HepG2 (cell line): ENCODE measurements around the gene FAF1. TPM values are rescaled to one million over a fixed set of nuclear protein-coding genes. Genes with fewer than 3 reads are reported as not detected.

Experiments used
- ATAC-seq: fragments of 200-7000 bp; cut with Tn5 transposase; 3 replicates; pipeline ENCODE4 v1.9.1; 2020; ENCODE audit warnings: mild to moderate bottlenecking, moderate library complexity
- BruUV-seq: library from RNA; stranded (reverse); fragments of 400-500 nt; replicated peaks from 2 replicates; lab custom pipeline; 2021; lab: Mats Ljungman, UMichigan
- CTCF ChIA-PET: fragments of 300-600 bp; formaldehyde crosslinking; extraction: SDS; loops from one replicate; lab custom pipeline; 2021; ENCODE audit warnings: low total read pairs, inconsistent platforms, low intra/inter-chr PET ratio; lab: Yijun Ruan, JAX
- POLR2A ChIA-PET: fragments of 350-600 bp; sonication (Branson Sonifier 250); formaldehyde crosslinking; loops from one replicate; lab custom pipeline; 2020; ENCODE audit warnings: antibody characterized with exemption, inconsistent platforms; lab: Yijun Ruan, JAX
- DNase-seq: peaks from one replicate; pipeline ENCODE4 v3.0.0-alpha.2; 2015; ENCODE audit warnings: low spot score
- FAIRE-seq: peaks from 3 replicates; lab custom pipeline; 2011; peaks lifted over from hg19 to GRCh38; lab: Jason Lieb, UNC
- H2AFZ ChIP-seq: one replicate; pipeline ENCODE4 v1.6.1; 2011; ENCODE audit warnings: low read length, inconsistent platforms
- H3K27ac ChIP-seq: fragments of 300-600 bp; 3 replicates; pipeline ENCODE4 v1.8.0; 2011; ENCODE audit warnings: mixed run types, mild to moderate bottlenecking, mixed read lengths, low read length, inconsistent platforms; ENCODE audit not compliant: insufficient read depth; ENCODE audit errors: extremely low read length
- H3K27me3 ChIP-seq, 2 experiments: fragments of 200-600 bp in 1 of 2; 2 replicates in 1 of 2; 3 replicates in 1 of 2; pipeline versions ENCODE4 v1.6.0 to v1.8.0; 2011; ENCODE audit warnings: low read length in 2 of 2, mild to moderate bottlenecking in 2 of 2, moderate library complexity in 2 of 2, inconsistent platforms in 1 of 2; ENCODE audit not compliant: insufficient read depth in 2 of 2, control insufficient read depth in 1 of 2
- H3K36me3 ChIP-seq, 2 experiments: fragments of 200-600 bp in 1 of 2; replicated peaks in 1 of 2; 2 replicates in 1 of 2; 3 replicates in 1 of 2; pipeline versions ENCODE4 v1.5.1 to v1.8.0; 2011; ENCODE audit warnings: low read length in 2 of 2, inconsistent platforms in 1 of 2; ENCODE audit not compliant: insufficient read depth in 2 of 2, control insufficient read depth in 1 of 2
- H3K4me1 ChIP-seq: 2 replicates; pipeline ENCODE4 v1.5.1; 2012; ENCODE audit warnings: low read length, inconsistent platforms; ENCODE audit not compliant: insufficient read depth
- H3K4me2 ChIP-seq: 2 replicates; pipeline ENCODE4 v1.6.0; 2011; ENCODE audit warnings: low read depth, low read length, inconsistent platforms
- H3K4me3 ChIP-seq, 3 experiments: fragments of 200-600 bp in 1 of 3; sonication (generic), shearing (Covaris generic) in 1 of 3; replicated peaks in 1 of 3; 2 replicates each; pipeline ENCODE4 v1.5.1; 2011 to 2016; ENCODE audit warnings: low read length in 3 of 3, inconsistent platforms in 2 of 3, low read depth in 2 of 3, mild to moderate bottlenecking in 2 of 3, control low read depth in 1 of 3, mixed read lengths in 1 of 3; ENCODE audit not compliant: insufficient read depth in 1 of 3
- H3K79me2 ChIP-seq: one replicate; pipeline ENCODE4 v1.6.1; 2011; ENCODE audit warnings: low read length, inconsistent platforms; ENCODE audit not compliant: insufficient read depth
- H3K9ac ChIP-seq: 2 replicates; pipeline ENCODE4 v1.6.0; 2011; ENCODE audit warnings: mild to moderate bottlenecking, low read depth, low read length, inconsistent platforms; ENCODE audit not compliant: insufficient read depth
- H3K9me3 ChIP-seq: 2 replicates; pipeline ENCODE4 v1.5.1; 2012; ENCODE audit warnings: mild to moderate bottlenecking, low read length
- H4K20me1 ChIP-seq: 2 replicates; pipeline ENCODE4 v1.6.0; 2011; ENCODE audit warnings: inconsistent platforms, mild to moderate bottlenecking, low read length, moderate library complexity; ENCODE audit not compliant: insufficient read depth
- CAMTA2 ChIP-seq: sonication (generic); formaldehyde crosslinking; IDR thresholded peaks from 2 replicates; pipeline ENCODE4 v1.4.0; 2020; ENCODE audit warnings: mild to moderate bottlenecking, missing genetic modification reagents, borderline replicate concordance
- FOXO1 ChIP-seq: sonication (generic); formaldehyde crosslinking; IDR thresholded peaks from 2 replicates; pipeline ENCODE4 v1.4.0; 2020; ENCODE audit warnings: missing genetic modification reagents
- JUN ChIP-seq: sonication (generic); formaldehyde crosslinking; IDR thresholded peaks from 2 replicates; pipeline ENCODE4 v1.4.0; 2020; ENCODE audit warnings: mild to moderate bottlenecking, missing genetic modification reagents
- MEIS1 ChIP-seq: sonication (generic); formaldehyde crosslinking; IDR thresholded peaks from 2 replicates; pipeline ENCODE4 v1.9.0; 2021; ENCODE audit warnings: mild to moderate bottlenecking, missing genetic modification reagents, moderate library complexity, borderline replicate concordance
- ZNF20 ChIP-seq: sonication (generic); formaldehyde crosslinking; IDR thresholded peaks from 2 replicates; pipeline ENCODE4 v1.4.0; 2020; ENCODE audit warnings: mild to moderate bottlenecking, moderate library complexity, missing genetic modification reagents
- ZNF550 ChIP-seq: sonication (generic); formaldehyde crosslinking; IDR thresholded peaks from 2 replicates; pipeline ENCODE4 v1.4.0; 2020; ENCODE audit warnings: mild to moderate bottlenecking, missing genetic modification reagents, borderline replicate concordance
- ZNF768 ChIP-seq: sonication (generic); formaldehyde crosslinking; IDR thresholded peaks from 2 replicates; pipeline ENCODE4 v1.4.0; 2020; ENCODE audit warnings: missing genetic modification reagents
- ZSCAN29 ChIP-seq: sonication (generic); formaldehyde crosslinking; conservative IDR thresholded peaks from 2 replicates; pipeline ENCODE4 v1.4.0; 2020; ENCODE audit warnings: mild to moderate bottlenecking, missing genetic modification reagents
- WGBS: methylation state at CpG from one replicate; pipeline ENCODE4 v1.1.6; 2017; ENCODE audit warnings: low lambda C conversion rate; 5-methylcytosine and 5-hydroxymethylcytosine counted together
- in situ Hi-C: cut with HindIII; loops from 2 replicates; pipeline ENCODE4 v1.10.0; 2017; ENCODE audit warnings: low pct_unique_long_range_greater_than_20kb; ENCODE audit not compliant: extremely low pct_ligation_motif_present
- intact Hi-C: fragments of 100-400 bp; cut with micrococcal nuclease; formaldehyde crosslinking; loops from one replicate; pipeline ENCODE4 v1.10.0; 2022; ENCODE audit not compliant: unreplicated experiment
- polyA plus RNA-seq, 8 experiments: library from polyadenylated mRNA; depleted of rRNA in 3 of 8; stranded (reverse) in 7 of 8; unstranded in 1 of 8; fragments of >200 nt; fragmentation: Illumina TruSeq in 4 of 8; extraction: Trizol in 4 of 8; gene quantifications; 2 replicates each; pipeline versions ENCODE4 v1.2.1 to v1.2.3, GENCODE V29; 2011 to 2016; ENCODE audit warnings: low read depth in 4 of 8, missing spikeins in 1 of 8, mixed read lengths in 1 of 8; ENCODE audit not compliant: insufficient read depth in 1 of 8
- total RNA-seq, 5 experiments: library from RNA; depleted of rRNA; stranded (reverse); fragments of >200 nt; fragmentation: Illumina TruSeq; extraction: Trizol; gene quantifications; 2 replicates each; pipeline ENCODE4 v1.2.3, GENCODE V29; 2016; ENCODE audit warnings: low read depth in 1 of 5
- TF ChIP-seq, protein P1 (sequence below): sonication (generic); formaldehyde crosslinking; IDR thresholded peaks from 2 replicates; pipeline ENCODE4 v1.8.0; 2023; ENCODE audit warnings: mild to moderate bottlenecking, missing genetic modification reagents
- TF ChIP-seq, protein P2 (sequence below): sonication (generic); formaldehyde crosslinking; IDR thresholded peaks from 2 replicates; pipeline ENCODE4 v1.5.0; 2020; ENCODE audit warnings: mild to moderate bottlenecking, missing genetic modification reagents
- TF ChIP-seq, protein P3 (sequence below): IDR thresholded peaks from 2 replicates; pipeline ENCODE4 v1.6.1; 2012; ENCODE audit warnings: inconsistent platforms

FAF1 gene
- total and polyA plus RNA-seq, 2 of the 13 experiments (the other 11 are each of a cell fraction or from before 2014, with no cell fraction given) = 19.4 to 63.3 TPM

DNA sequence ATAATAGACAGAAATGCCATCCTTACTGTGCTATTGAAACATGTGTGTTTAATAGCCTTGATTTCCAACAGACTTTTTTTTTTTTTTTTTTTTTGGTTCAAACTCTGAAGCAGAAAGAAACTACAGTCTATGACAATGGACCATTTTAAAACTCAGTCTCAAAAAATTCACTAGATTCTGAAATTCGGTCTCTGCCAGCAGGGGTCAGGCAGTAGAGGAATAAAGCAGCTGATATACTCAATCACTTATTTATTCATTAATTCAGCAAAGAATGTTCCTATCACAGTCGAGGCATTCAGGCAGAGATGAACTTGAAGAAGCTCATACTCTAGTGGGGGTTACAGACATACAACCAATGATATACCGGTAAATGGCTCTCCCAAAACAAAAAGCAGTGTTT lies 275.9 kb downstream of the FAF1 start:
- intact Hi-C loops = no loop called here
- DNase-seq = no peak
- Histone ChIP-seq H3K4me1 (no peaks in the 10 kb centered on the region), H3K79me2 (no peaks in the 10 kb centered on the region), H3K9ac (no peak overlapping the region), H3K9me3 (no peaks in the 10 kb centered on the region), H3K4me2 (no peak overlapping the region), H3K27me3 (no peaks in the 10 kb centered on the region), H2AFZ (no peak overlapping the region), H4K20me1 (no peaks in the 10 kb centered on the region), H3K27ac (no peak overlapping the region), H3K36me3 (no peaks in the 10 kb centered on the region), H3K4me3 (no peak overlapping the region)
- in situ Hi-C loops = no loop called here
- no peak for ATAC-seq
- TF ChIP-seq ZNF550 (no peak), ZNF20 (CRISPR knock-in tag) (no peak), ZNF768 (no peak), MEIS1 (CRISPR knock-in tag) (no peak), JUN (CRISPR knock-in tag) (no peak), CAMTA2 (no peak), FOXO1 (CRISPR knock-in tag) (no peak), ZSCAN29 (CRISPR knock-in tag) (no peak)
- TF ChIP-seq, protein P1, sequence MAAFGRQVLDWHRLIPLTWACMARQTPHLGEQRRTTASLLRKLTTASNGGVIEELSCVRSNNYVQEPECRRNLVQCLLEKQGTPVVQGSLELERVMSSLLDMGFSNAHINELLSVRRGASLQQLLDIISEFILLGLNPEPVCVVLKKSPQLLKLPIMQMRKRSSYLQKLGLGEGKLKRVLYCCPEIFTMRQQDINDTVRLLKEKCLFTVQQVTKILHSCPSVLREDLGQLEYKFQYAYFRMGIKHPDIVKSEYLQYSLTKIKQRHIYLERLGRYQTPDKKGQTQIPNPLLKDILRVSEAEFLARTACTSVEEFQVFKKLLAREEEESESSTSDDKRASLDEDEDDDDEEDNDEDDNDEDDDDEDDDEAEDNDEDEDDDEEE (CRISPR knock-in tag) = no peak
- TF ChIP-seq, protein P2, sequence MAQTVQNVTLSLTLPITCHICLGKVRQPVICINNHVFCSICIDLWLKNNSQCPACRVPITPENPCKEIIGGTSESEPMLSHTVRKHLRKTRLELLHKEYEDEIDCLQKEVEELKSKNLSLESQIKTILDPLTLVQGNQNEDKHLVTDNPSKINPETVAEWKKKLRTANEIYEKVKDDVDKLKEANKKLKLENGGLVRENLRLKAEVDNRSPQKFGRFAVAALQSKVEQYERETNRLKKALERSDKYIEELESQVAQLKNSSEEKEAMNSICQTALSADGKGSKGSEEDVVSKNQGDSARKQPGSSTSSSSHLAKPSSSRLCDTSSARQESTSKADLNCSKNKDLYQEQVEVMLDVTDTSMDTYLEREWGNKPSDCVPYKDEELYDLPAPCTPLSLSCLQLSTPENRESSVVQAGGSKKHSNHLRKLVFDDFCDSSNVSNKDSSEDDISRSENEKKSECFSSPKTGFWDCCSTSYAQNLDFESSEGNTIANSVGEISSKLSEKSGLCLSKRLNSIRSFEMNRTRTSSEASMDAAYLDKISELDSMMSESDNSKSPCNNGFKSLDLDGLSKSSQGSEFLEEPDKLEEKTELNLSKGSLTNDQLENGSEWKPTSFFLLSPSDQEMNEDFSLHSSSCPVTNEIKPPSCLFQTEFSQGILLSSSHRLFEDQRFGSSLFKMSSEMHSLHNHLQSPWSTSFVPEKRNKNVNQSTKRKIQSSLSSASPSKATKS = no peak
- TF ChIP-seq, protein P3, sequence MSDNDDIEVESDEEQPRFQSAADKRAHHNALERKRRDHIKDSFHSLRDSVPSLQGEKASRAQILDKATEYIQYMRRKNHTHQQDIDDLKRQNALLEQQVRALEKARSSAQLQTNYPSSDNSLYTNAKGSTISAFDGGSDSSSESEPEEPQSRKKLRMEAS = no peak
- CTCF ChIA-PET = no interaction called here
- no TSS peak for BruUV-seq
- FAIRE-seq = no peak
- POLR2A ChIA-PET = no interaction called here
- 95% methylated on average over 3 of the region's 3 CpGs for WGBS
